ENCODE results near the gene ADAMTSL2. TPM values are rescaled to one million over a fixed set of nuclear protein-coding genes. Genes with fewer than 3 reads are reported as not detected.

ADAMTSL2 gene
- total and polyA plus RNA-seq, 12 donors, result 1.00 to 138 (median 56.8) TPM

- H3K9me3 ChIP-seq (replicated peaks in 1 of 3), result no peaks in the 10 kb centered on the region
- no peak for TF ChIP-seq CTCF (IDR thresholded peaks at IDR 0.05)
- no peak for TF ChIP-seq POLR2A (IDR thresholded peaks at IDR 0.05)
- H3K36me3 ChIP-seq (replicated peaks in 1 of 2), result peaks cover 0 to 17% of the 10 kb centered on the region in 2 donors
- H3K27me3 ChIP-seq, result peaks cover 4% of the 10 kb centered on the region
- peak overlapping the region in 1 of 5 donors; percentile 85 for H3K27ac ChIP-seq
- peaks cover 7 to 37% of the 10 kb centered on the region in 2 donors for H3K4me1 ChIP-seq (replicated peaks in 1 of 2)
- DNase-seq, result no peak
- WGBS, 4 donors, result 78 to 95% (median 92%) methylated on average over 4 to 16 of the region's 16 CpGs
- intact Hi-C loops (cut with DNase I), result loop anchor here in 1 of 2 donors (10.0 kb wide), 1 partner anchor 188 kb away; no protein-coding TSS in a partner anchor
- H3K4me3 ChIP-seq, result no peak overlapping the region
Measured at GRCh38 chr9:133537257-133537656, 2.8 kb downstream of the ADAMTSL2 start.

DNA sequence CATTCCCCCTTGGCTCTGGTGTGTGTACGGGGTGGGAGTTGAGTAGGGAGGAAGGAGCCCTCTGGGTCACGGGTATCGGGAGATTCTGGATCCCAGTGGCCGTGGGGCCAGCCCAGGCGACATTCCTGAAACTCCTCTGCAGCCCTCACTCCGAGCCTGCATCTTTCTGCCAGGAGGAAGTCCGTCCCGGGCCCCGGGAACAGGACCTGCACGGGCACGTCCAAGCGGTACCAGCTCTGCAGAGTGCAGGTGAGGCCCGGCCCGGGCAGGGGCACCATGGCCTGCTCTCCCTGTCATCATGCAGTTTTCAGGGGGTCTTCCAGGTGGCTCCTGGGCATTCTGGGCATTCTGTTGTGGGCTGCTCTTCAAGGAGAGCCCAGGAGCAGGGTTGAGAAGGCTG lies 3.7 kb downstream of the ADAMTSL2 start:
- Histone ChIP-seq H3K36me3 (replicated peaks in 1 of 2) (peaks cover 0 to 19% of the 10 kb centered on the region in 2 donors), H3K27me3 (peaks cover 4% of the 10 kb centered on the region), H3K27ac (peak overlapping the region in 1 of 5 donors; percentile 85), H3K4me1 (replicated peaks in 1 of 2) (peaks cover 11 to 37% of the 10 kb centered on the region in 2 donors), H3K4me3 (no peak overlapping the region), H3K9me3 (replicated peaks in 1 of 3) (no peaks in the 10 kb centered on the region)
- intact Hi-C loops (cut with DNase I), result loop anchor here in 1 of 2 donors (10.0 kb wide), 1 partner anchor 187 kb away; no protein-coding TSS in a partner anchor
- no peak for DNase-seq
- TF ChIP-seq POLR2A (IDR thresholded peaks at IDR 0.05) (no peak), CTCF (IDR thresholded peaks at IDR 0.05) (no peak)
- 73 to 91% (median 81%) methylated on average over 2 to 14 of the region's 14 CpGs for WGBS, 4 donors

DNA sequence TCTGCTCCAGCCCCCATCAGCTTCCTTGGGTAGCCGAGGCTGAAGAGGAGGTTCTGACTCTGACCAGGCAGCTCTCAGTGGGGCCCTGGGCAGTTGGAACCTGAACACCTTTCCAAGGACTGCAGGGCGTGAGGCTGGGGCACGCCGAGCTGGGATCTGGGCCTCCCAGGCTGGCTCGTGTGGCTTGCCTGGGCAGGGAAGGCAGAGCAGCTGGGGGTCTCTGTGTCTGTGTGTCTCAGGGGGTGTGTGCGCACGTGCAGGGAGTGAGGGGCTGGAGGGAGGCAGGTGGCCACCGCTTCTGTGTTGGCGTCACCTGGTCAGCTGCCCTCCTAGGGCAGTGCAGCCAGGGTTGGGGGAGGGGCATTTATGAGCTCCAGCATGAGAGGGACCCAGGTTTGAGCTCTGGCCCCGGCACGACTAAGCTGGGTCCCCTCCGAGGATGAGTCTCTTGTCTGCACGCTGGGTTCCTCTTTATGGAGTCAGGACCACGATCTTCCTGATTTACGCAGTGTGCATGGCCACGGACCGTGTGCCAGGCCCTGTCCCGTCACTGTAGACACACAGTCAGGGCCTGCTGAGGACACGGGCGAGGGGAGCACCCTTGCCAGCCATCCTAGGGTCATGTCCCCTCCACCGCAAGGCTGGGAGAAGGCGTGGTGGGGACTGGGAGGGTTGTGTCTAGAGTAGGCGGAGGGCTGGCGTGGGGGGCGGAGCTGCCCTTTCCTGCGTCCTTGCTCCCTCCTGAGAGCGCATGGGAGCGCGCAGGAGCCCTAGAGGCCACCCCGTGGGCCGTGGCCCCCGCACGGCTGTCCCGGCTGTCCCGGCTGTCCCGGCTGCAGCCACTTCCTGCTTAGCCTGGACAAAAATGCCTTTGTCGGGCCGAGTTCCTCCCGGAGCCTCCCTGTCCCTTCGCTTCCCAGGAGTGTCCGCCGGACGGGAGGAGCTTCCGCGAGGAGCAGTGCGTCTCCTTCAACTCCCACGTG lies 4.6 kb downstream of the ADAMTSL2 start:
- TF ChIP-seq CTCF (IDR thresholded peaks at IDR 0.05) (no peak), POLR2A (IDR thresholded peaks at IDR 0.05) (no peak)
- 31 to 50% (median 48%) methylated on average over 25 to 47 of the region's 47 CpGs for WGBS, 4 donors
- intact Hi-C loops (cut with DNase I), result loop anchor here in 1 of 2 donors (10.0 kb wide), 1 partner anchor 186 kb away; no protein-coding TSS in a partner anchor
- DNase-seq, result peak in 6 of 7 donors; percentile 30 to 79 (median 64)
- peak overlapping the region in 4 of 5 donors; percentile 15 to 85 (median 36) for H3K27ac ChIP-seq
- H3K4me1 ChIP-seq (replicated peaks in 1 of 2), result peaks cover 17 to 31% of the 10 kb centered on the region in 2 donors
- H3K9me3 ChIP-seq (replicated peaks in 1 of 3), result no peaks in the 10 kb centered on the region
- H3K36me3 ChIP-seq (replicated peaks in 1 of 2), result peaks cover 0 to 21% of the 10 kb centered on the region in 2 donors
- H3K4me3 ChIP-seq, result peak overlapping the region in 1 of 4 donors; percentile 40
- peaks cover 4% of the 10 kb centered on the region for H3K27me3 ChIP-seq
